OCI-LY1 (cell line): ENCODE measurements around the gene PC.

Experiments
- EZH2 ChIP-seq: fragments of 200-600 bp; sonication (generic), shearing (Covaris generic); IDR thresholded peaks from 2 replicates; pipeline ENCODE4 v1.8.0; 2017; ENCODE audit warnings: borderline replicate concordance, mixed run types, mild to moderate bottlenecking, antibody characterized with exemption, low read length, moderate library complexity, mixed read lengths
- TF ChIP-seq, protein P1 (sequence below): fragments of 200-600 bp; sonication (generic), shearing (Covaris generic); IDR thresholded peaks from 2 replicates; pipeline ENCODE4 v1.5.1; 2017; ENCODE audit warnings: mild to moderate bottlenecking, antibody characterized with exemption, low read length, moderate library complexity, mixed read lengths

GRCh38 chr11:66854729-66855211, 103.4 kb downstream of the PC start:
- TF ChIP-seq, protein P1, sequence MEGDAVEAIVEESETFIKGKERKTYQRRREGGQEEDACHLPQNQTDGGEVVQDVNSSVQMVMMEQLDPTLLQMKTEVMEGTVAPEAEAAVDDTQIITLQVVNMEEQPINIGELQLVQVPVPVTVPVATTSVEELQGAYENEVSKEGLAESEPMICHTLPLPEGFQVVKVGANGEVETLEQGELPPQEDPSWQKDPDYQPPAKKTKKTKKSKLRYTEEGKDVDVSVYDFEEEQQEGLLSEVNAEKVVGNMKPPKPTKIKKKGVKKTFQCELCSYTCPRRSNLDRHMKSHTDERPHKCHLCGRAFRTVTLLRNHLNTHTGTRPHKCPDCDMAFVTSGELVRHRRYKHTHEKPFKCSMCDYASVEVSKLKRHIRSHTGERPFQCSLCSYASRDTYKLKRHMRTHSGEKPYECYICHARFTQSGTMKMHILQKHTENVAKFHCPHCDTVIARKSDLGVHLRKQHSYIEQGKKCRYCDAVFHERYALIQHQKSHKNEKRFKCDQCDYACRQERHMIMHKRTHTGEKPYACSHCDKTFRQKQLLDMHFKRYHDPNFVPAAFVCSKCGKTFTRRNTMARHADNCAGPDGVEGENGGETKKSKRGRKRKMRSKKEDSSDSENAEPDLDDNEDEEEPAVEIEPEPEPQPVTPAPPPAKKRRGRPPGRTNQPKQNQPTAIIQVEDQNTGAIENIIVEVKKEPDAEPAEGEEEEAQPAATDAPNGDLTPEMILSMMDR: no peak
- no peak for TF ChIP-seq EZH2
